Posterior vena cava (tissue), 2 donors: ENCODE data around the gene DPP7. TPM values are rescaled to one million over a fixed set of nuclear protein-coding genes. Genes with fewer than 3 reads are reported as not detected.
A peak's percentile ranks its signal among the peaks of the same experiment; 100 is the strongest.
"Not testable (repeated sequence)": the region's sequence is repeated elsewhere in the genome, so short reads cannot be mapped to it uniquely, and the experiment has no call there.

Source experiments
- DNase-seq: peaks from one replicate; pipeline ENCODE4 v3.0.0-alpha.2; 2020; ENCODE audit warnings: low spot score
- intact Hi-C, 2 donors: fragments of 100-400 bp; cut with DNase I; formaldehyde crosslinking; loops; one replicate each; pipeline versions ENCODE4 v1.14.1 to v1.14.2; 2022 to 2023
- total RNA-seq, 2 donors: library from RNA; stranded (reverse); fragmentation: NEBNext Ultra II Directional; extraction: Animal tissue kit (Norgen Biotek cat#: 25700); gene quantifications; one replicate each; pipeline ENCODE4 v1.2.1, GENCODE V29; 2021
- donor health status: DM: yes; HTN: yes; CAD: no.
- donor health status: DM: yes; HTN: yes; CAD: no.

The DPP7 gene
- total RNA-seq, 2 donors from 2014 or later: 108 to 128 TPM

- intact Hi-C loops: loop anchor here in 1 of 2 donors (10.0 kb wide), 1 partner anchor 281 kb away; no protein-coding TSS in a partner anchor
- DNase-seq: no peak
Observed at GRCh38 chr9:137066096-137066861, 48.3 kb downstream of the DPP7 start.

GRCh38 chr9:137065336-137065967 is 49.1 kb downstream of the DPP7 start:
- no peak for DNase-seq
- intact Hi-C loops: loop anchor here in 1 of 2 donors (10.0 kb wide), 1 partner anchor 281 kb away; no protein-coding TSS in a partner anchor

GRCh38 chr9:137064880-137065164 is 49.7 kb downstream of the DPP7 start:
- intact Hi-C loops: loop anchor here in 1 of 2 donors (10.0 kb wide), 1 partner anchor 280 kb away; no protein-coding TSS in a partner anchor

GRCh38 chr9:137064027-137064879 is 50.3 kb downstream of the DPP7 start:
- peak; percentile 91 for DNase-seq
- intact Hi-C loops: loop anchor here in 1 of 2 donors (10.0 kb wide), 1 partner anchor 279 kb away; no protein-coding TSS in a partner anchor

More at GRCh38 chr9:137064880-137065164, 49.7 kb downstream of the DPP7 start:
- DNase-seq: no peak

GRCh38 chr9:137063311-137064026 is 51.1 kb downstream of the DPP7 start:
- intact Hi-C loops: loop anchor here in 1 of 2 donors (10.0 kb wide), 1 partner anchor 279 kb away; no protein-coding TSS in a partner anchor
- DNase-seq: no peak

GRCh38 chr9:137062798-137063197 is 51.7 kb downstream of the DPP7 start:
- intact Hi-C loops: loop anchor here in 1 of 2 donors (10.0 kb wide), 1 partner anchor 278 kb away; no protein-coding TSS in a partner anchor
- DNase-seq: not testable (repeated sequence)

GRCh38 chr9:137062384-137062783 is 52.1 kb downstream of the DPP7 start:
- intact Hi-C loops: loop anchor here in 1 of 2 donors (10.0 kb wide), 1 partner anchor 278 kb away; no protein-coding TSS in a partner anchor
- no peak for DNase-seq

Other genes with a start within 250 kb of the DPP7 start
- gene EDF1, start 248.4 kb downstream of the DPP7 start, total RNA-seq: 100 to 1,000 TPM; 178 to 191 TPM
- 10 to 100 TPM in 1 of 2 donors, 1 to 10 TPM in 1; 8.7 to 10.9 TPM for gene TRAF2, start 228.2 kb downstream of the DPP7 start, total RNA-seq
- gene FBXW5, start 170.0 kb downstream of the DPP7 start, total RNA-seq: 100 to 1,000 TPM in 1 of 2 donors, 10 to 100 TPM in 1; 95.0 to 100 TPM
- gene C8G, start 169.5 kb downstream of the DPP7 start, total RNA-seq: 1 to 10 TPM; 1.4 TPM
- under 1 TPM; 0.62 to 0.88 TPM for gene LCN12, start 162.5 kb downstream of the DPP7 start, total RNA-seq
- gene PTGDS, start 137.2 kb downstream of the DPP7 start, total RNA-seq: 100 to 1,000 TPM; 475 to 547 TPM
- gene LCNL1, start 131.7 kb downstream of the DPP7 start, total RNA-seq: 1 to 10 TPM; 2.0 to 2.4 TPM
- gene PAXX, start 122.3 kb downstream of the DPP7 start, total RNA-seq: 10 to 100 TPM; 23.1 to 25.4 TPM
- gene CLIC3, start 118.2 kb downstream of the DPP7 start, total RNA-seq: 1 to 10 TPM; 1.9 to 3.8 TPM
- gene ABCA2, start 86.5 kb downstream of the DPP7 start, total RNA-seq: 10 to 100 TPM; 30.8 to 32.8 TPM
- gene FUT7, start 82.6 kb downstream of the DPP7 start, total RNA-seq: under 1 TPM; 0.24 to 0.32 TPM
- 100 to 1,000 TPM; 129 to 133 TPM for gene NPDC1, start 68.6 kb downstream of the DPP7 start, total RNA-seq
- 1 to 10 TPM in 1 of 2 donors, under 1 TPM in 1; 0.48 to 1.2 TPM for gene ENTPD2, start 60.7 kb downstream of the DPP7 start, total RNA-seq
- gene SAPCD2, start 44.2 kb downstream of the DPP7 start, total RNA-seq: under 1 TPM; 0.33 to 0.42 TPM
- gene UAP1L1, start 37.2 kb downstream of the DPP7 start, total RNA-seq: 10 to 100 TPM; 15.2 to 20.5 TPM
- 10 to 100 TPM; 32.0 to 44.3 TPM for gene MAN1B1, start 27.7 kb downstream of the DPP7 start, total RNA-seq
- not detected for gene GRIN1, start 24.4 kb upstream of the DPP7 start, total RNA-seq
- not detected for gene LRRC26, start 55.3 kb upstream of the DPP7 start, total RNA-seq
- not detected for gene TMEM210, start 57.3 kb upstream of the DPP7 start, total RNA-seq
- gene ANAPC2, start 73.8 kb upstream of the DPP7 start, total RNA-seq: 10 to 100 TPM; 39.1 to 42.3 TPM
- gene SSNA1, start 73.9 kb upstream of the DPP7 start, total RNA-seq: 10 to 100 TPM; 40.4 to 44.6 TPM
- 1 to 10 TPM; 4.2 to 8.8 TPM for gene TPRN, start 86.0 kb upstream of the DPP7 start, total RNA-seq
- 10 to 100 TPM; 24.8 to 25.2 TPM for gene TMEM203, start 90.9 kb upstream of the DPP7 start, total RNA-seq
- gene NDOR1, start 91.0 kb upstream of the DPP7 start, total RNA-seq: 1 to 10 TPM; 6.7 to 8.1 TPM
- gene RNF208, start 107.5 kb upstream of the DPP7 start, total RNA-seq: 1 to 10 TPM; 2.3 to 2.7 TPM
- under 1 TPM in 1 of 2 donors, not detected in 1; 0.32 TPM for gene CYSRT1, start 110.4 kb upstream of the DPP7 start, total RNA-seq
- not detected for gene RNF224, start 112.8 kb upstream of the DPP7 start, total RNA-seq
- not detected for gene SLC34A3, start 116.2 kb upstream of the DPP7 start, total RNA-seq
- 100 to 1,000 TPM; 178 to 185 TPM for gene TUBB4B, start 126.6 kb upstream of the DPP7 start, total RNA-seq
- gene STPG3, start 136.6 kb upstream of the DPP7 start, total RNA-seq: not detected
- 10 to 100 TPM; 33.3 to 36.7 TPM for gene NELFB, start 140.6 kb upstream of the DPP7 start, total RNA-seq
- 1 to 10 TPM; 5.3 to 7.0 TPM for gene TOR4A, start 163.0 kb upstream of the DPP7 start, total RNA-seq
- gene NRARP, start 187.5 kb upstream of the DPP7 start, total RNA-seq: 1 to 10 TPM; 5.6 to 9.0 TPM